Gastrocnemius medialis (tissue), 4 donors: ENCODE measurements around the gene DHRS3.

Source experiments
- POLR2A ChIP-seq, 2 donors: fragments of 450-650 bp; IDR thresholded peaks; one replicate each; pipeline ENCODE4 v1.6.1; 2017; ENCODE audit warnings: antibody characterized with exemption in 2 of 2, mild to moderate bottlenecking in 2 of 2, moderate library complexity in 2 of 2
- TF ChIP-seq, protein P1 (sequence below), 5 experiments: fragments of 450-650 bp in 3 of 5; fragments of 200-600 bp in 2 of 5; sonication (generic) in 2 of 5; IDR thresholded peaks in 4 of 5; conservative IDR thresholded peaks in 1 of 5; 1 replicate in 4 of 5; 2 replicates in 1 of 5; pipeline ENCODE4 v1.5.1; 2016 to 2019; ENCODE audit warnings: antibody characterized with exemption in 5 of 5, mild to moderate bottlenecking in 3 of 5, moderate library complexity in 3 of 5

DNA sequence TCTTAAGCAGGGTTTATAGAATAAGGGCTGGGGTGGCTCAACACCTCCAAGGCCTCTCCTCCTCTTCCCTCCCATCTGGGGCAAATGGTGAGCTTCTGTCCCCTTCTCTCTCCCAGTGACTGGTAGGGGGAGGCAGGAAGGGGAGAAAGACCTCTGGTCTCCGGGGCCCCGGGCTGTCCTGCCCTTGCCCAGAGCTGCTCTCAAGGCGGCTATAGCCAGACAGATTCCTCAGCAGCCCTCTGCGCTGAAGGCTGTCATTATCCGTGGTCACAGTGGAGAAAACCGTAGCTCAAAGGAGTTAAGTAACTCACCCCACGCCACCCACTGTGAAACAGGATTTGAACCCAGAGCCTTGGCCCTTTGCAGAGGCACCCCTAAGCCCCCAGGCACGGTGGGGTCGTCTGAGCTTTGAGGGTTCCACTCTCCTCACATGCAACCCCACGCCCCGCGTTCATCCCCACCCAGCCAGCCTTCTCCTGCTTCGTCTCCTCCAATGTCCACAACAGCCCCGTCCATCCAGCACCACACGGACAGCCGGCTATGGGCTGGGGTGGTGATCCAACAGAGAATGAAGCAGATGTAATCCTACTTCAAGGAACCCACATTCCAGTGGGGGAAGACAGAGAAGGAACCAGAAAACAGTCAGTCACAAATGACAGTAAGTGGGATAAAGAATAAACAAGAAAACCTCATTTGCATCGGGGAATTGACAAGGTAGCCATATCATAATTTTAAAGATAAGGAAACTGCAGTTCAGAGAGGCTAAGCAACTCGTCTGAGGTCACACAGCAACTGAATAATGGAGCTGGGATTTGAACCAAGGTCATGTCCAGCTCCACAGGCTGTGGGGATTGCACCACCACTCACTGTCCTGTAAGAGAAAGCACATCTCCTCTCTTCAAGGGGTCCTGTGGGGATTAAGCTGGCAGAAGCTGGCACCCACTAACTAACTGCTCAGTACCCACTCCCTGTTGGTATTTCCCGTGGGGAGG, 31.8 kb downstream of the DHRS3 start:
- no peak for TF ChIP-seq POLR2A (IDR thresholded peaks at IDR 0.05)
- TF ChIP-seq, protein P1, sequence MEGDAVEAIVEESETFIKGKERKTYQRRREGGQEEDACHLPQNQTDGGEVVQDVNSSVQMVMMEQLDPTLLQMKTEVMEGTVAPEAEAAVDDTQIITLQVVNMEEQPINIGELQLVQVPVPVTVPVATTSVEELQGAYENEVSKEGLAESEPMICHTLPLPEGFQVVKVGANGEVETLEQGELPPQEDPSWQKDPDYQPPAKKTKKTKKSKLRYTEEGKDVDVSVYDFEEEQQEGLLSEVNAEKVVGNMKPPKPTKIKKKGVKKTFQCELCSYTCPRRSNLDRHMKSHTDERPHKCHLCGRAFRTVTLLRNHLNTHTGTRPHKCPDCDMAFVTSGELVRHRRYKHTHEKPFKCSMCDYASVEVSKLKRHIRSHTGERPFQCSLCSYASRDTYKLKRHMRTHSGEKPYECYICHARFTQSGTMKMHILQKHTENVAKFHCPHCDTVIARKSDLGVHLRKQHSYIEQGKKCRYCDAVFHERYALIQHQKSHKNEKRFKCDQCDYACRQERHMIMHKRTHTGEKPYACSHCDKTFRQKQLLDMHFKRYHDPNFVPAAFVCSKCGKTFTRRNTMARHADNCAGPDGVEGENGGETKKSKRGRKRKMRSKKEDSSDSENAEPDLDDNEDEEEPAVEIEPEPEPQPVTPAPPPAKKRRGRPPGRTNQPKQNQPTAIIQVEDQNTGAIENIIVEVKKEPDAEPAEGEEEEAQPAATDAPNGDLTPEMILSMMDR (IDR thresholded peaks at IDR 0.05 in 4 of 5, conservative IDR thresholded peaks at IDR 0.05 in 1 of 5): no peak
